ENCODE measurements around the gene ZRANB1. TPM values are rescaled to one million over a fixed set of nuclear protein-coding genes. Genes with fewer than 3 reads are reported as not detected.

Gene ZRANB1
- total RNA-seq, 1 experiment from 2014 or later, result 18.4 TPM

GRCh38 chr10:125027871-125028869, 86.2 kb downstream of the ZRANB1 start:
- Histone ChIP-seq H3K4me3 (ENCODE audit: insufficient read depth, low read depth, low read length) (no peak overlapping the region), H3K36me3 (replicated peaks; ENCODE audit: control insufficient read depth, insufficient read depth, low read length) (peaks cover 4% of the 10 kb centered on the region), H3K27me3 (ENCODE audit: control insufficient read depth, insufficient read depth, low read length) (no peaks in the 10 kb centered on the region)
- DNase-seq, result no peak

- DNase-seq, result no peak
- Histone ChIP-seq H3K27me3 (ENCODE audit: control insufficient read depth, insufficient read depth, low read length) (no peaks in the 10 kb centered on the region), H3K4me3 (ENCODE audit: insufficient read depth, low read depth, low read length) (no peak overlapping the region), H3K36me3 (replicated peaks; ENCODE audit: control insufficient read depth, insufficient read depth, low read length) (peaks cover 6% of the 10 kb centered on the region)
Observed at GRCh38 chr10:125029584-125030242, 87.8 kb downstream of the ZRANB1 start.

GRCh38 chr10:125030567-125031197, 88.8 kb downstream of the ZRANB1 start:
- peak; percentile 46 for DNase-seq
- peaks cover 7% of the 10 kb centered on the region for H3K36me3 ChIP-seq (replicated peaks; ENCODE audit: control insufficient read depth, insufficient read depth, low read length)
- H3K27me3 ChIP-seq (ENCODE audit: control insufficient read depth, insufficient read depth, low read length), result no peaks in the 10 kb centered on the region
- no peak overlapping the region for H3K4me3 ChIP-seq (ENCODE audit: insufficient read depth, low read depth, low read length)

GRCh38 chr10:125032474-125033020, 90.6 kb downstream of the ZRANB1 start:
- DNase-seq, result no peak
- Histone ChIP-seq H3K27me3 (ENCODE audit: control insufficient read depth, insufficient read depth, low read length) (no peaks in the 10 kb centered on the region), H3K4me3 (ENCODE audit: insufficient read depth, low read depth, low read length) (no peak overlapping the region), H3K36me3 (replicated peaks; ENCODE audit: control insufficient read depth, insufficient read depth, low read length) (peaks cover 11% of the 10 kb centered on the region)

- no peak for DNase-seq
- H3K27me3 ChIP-seq (ENCODE audit: control insufficient read depth, insufficient read depth, low read length), result no peaks in the 10 kb centered on the region
- no peak overlapping the region for H3K4me3 ChIP-seq (ENCODE audit: insufficient read depth, low read depth, low read length)
- peaks cover 11% of the 10 kb centered on the region for H3K36me3 ChIP-seq (replicated peaks; ENCODE audit: control insufficient read depth, insufficient read depth, low read length)
Observed at GRCh38 chr10:125033146-125033924, 91.4 kb downstream of the ZRANB1 start.

- Histone ChIP-seq H3K27me3 (ENCODE audit: control insufficient read depth, insufficient read depth, low read length) (no peaks in the 10 kb centered on the region), H3K36me3 (replicated peaks; ENCODE audit: control insufficient read depth, insufficient read depth, low read length) (peaks cover 13% of the 10 kb centered on the region), H3K4me3 (ENCODE audit: insufficient read depth, low read depth, low read length) (no peak overlapping the region)
- DNase-seq, result no peak
Observed at GRCh38 chr10:125034675-125035074, 92.8 kb downstream of the ZRANB1 start.

GRCh38 chr10:125035136-125035535, 93.2 kb downstream of the ZRANB1 start:
- H3K4me3 ChIP-seq (ENCODE audit: insufficient read depth, low read depth, low read length), result no peak overlapping the region
- H3K36me3 ChIP-seq (replicated peaks; ENCODE audit: control insufficient read depth, insufficient read depth, low read length), result peaks cover 13% of the 10 kb centered on the region
- no peaks in the 10 kb centered on the region for H3K27me3 ChIP-seq (ENCODE audit: control insufficient read depth, insufficient read depth, low read length)
- DNase-seq, result no peak

- Histone ChIP-seq H3K36me3 (replicated peaks; ENCODE audit: control insufficient read depth, insufficient read depth, low read length) (peaks cover 13% of the 10 kb centered on the region), H3K4me3 (ENCODE audit: insufficient read depth, low read depth, low read length) (no peak overlapping the region), H3K27me3 (ENCODE audit: control insufficient read depth, insufficient read depth, low read length) (no peaks in the 10 kb centered on the region)
- DNase-seq, result no peak
Observed at GRCh38 chr10:125035588-125036295, 93.8 kb downstream of the ZRANB1 start.

- H3K27me3 ChIP-seq (ENCODE audit: control insufficient read depth, insufficient read depth, low read length), result no peaks in the 10 kb centered on the region
- DNase-seq, result no peak
- H3K4me3 ChIP-seq (ENCODE audit: insufficient read depth, low read depth, low read length), result no peak overlapping the region
- peaks cover 13% of the 10 kb centered on the region for H3K36me3 ChIP-seq (replicated peaks; ENCODE audit: control insufficient read depth, insufficient read depth, low read length)
Observed at GRCh38 chr10:125037145-125037877, 95.4 kb downstream of the ZRANB1 start.

Other genes with a start within 250 kb of the ZRANB1 start
- gene FAM53B, start 197.7 kb upstream of the ZRANB1 start, total RNA-seq (2014; rRNA removed; shearing (Covaris generic)), result 37.4 and 40.8 TPM in 2 replicates
- 20.1 and 28.6 TPM in 2 replicates for gene EEF1AKMT2, start 150.2 kb upstream of the ZRANB1 start, total RNA-seq (2014; rRNA removed; shearing (Covaris generic))
- 14.2 and 19.8 TPM in 2 replicates for gene ABRAXAS2, start 140.3 kb upstream of the ZRANB1 start, total RNA-seq (2014; rRNA removed; shearing (Covaris generic))
- 233 and 260 TPM in 2 replicates for gene CTBP2, start 218.4 kb downstream of the ZRANB1 start, total RNA-seq (2014; rRNA removed; shearing (Covaris generic))

Measured in H7 (cell line).